ENCODE results near the gene RBP3.
"Not testable (repeated sequence)": the region's sequence is repeated elsewhere in the genome, so short reads cannot be mapped to it uniquely, and the experiment has no call there.

Gene RBP3

DNA sequence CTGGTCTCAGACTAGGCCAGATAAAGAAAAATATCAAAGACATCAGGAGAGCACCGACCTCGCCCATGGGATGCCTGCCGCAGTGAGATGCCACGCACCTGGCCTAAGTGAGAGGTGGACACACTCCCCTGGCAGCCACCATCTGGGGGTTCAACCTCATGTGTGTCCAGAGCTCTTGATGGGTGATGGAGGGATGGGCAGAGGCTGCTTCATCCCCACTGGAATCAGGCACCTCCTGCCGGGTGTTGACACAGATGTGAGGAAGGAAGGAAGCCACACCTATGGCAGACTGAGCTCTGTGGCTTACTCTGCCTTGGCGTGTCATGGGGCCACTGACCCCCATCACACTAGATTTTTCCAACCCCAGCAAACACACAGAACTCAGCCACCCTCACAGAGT lies 24.6 kb downstream of the RBP3 start:
- DNase-seq (ENCODE audit: low spot score), result no peak

DNA sequence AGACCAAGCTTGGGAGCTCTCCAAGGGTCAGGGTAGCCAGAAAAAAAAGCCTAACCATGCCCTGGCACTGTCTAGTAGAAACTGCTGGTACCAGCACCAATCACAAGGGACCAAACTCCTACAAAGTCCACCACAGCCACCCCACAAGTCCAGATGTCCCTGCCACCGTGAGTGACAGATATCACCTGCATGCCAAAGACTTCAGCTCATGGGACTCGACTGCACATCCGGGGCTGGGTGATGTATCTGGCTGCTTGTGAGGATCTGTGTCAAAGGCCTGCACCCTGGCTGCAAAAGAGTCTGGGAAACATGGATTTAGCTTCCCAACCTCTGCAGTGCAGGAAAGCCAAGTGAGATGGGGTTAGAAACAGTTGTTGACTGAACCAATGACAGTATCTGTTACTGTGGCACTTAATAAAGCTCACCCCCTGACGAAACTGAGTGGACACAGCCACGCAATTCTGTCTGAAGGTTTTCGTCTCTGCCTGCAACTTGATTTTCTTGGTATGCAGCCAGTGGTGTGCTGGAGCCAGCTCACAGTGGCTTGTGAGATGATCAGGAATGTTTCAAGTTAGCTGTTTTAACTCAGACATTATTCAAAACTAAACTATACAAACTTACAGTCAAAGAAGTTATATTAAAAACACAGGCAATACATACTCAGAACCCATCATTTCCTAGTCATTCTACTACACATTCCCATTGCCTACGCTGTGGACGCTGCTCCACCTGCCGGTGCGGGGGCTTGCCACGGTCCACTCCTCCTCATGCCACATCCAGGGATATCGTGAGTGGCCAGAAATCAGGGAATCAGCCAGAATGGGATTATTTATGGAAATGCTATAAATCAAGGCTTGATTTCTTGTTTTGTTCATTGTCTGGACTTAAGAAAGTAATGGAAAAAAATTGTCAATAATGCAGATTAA lies 26.7 kb downstream of the RBP3 start:
- no peak for DNase-seq (ENCODE audit: low spot score)

DNA sequence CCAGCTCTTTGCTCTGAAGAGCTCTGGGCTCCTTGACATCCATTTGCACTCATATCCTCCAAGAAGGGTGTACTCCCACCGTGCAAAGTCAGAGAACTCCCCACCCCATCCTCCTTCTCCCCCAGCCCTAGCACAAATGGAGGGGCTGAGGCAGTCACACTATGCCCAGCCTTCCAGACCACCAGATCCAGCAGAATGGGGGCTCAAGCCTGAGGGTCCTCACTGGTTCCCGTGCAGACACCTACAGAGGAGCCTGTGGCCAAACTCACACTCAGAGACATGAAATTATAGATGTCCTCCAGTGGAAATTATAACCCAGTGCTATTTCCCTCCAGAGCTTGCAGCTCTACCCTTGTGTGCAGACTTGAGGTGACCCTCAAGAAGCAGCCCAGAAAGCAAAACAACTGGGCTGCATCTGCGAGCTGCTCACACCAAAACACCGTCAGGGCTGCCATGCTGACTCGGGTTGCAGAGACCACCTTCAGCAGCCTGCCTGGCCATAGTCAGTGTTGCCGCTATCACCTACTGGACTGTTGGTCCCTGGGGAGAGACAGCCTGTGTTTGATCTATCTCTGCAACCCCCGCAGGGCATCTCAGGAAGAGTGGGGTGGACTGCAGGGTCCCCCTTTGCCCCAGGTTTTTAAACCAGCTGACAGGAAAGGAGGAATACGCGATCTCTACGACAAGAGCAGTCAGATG lies 28.5 kb downstream of the RBP3 start:
- no peak for DNase-seq (ENCODE audit: low spot score)

DNA sequence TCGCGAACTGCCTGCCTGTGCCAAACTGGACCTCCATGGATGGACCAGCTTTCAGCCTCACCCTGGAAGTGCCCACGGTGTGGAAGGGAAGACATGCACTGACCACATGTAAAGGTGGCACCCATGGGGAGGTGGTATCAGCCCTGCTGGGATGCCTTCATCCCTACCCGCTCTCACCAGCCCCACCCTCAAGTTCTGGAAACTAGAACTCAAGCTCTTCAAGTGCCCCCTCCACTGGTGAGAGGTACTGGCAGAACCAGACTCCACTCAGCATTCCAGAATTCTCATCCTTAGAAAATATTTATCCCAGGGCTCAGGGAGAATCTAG lies 30.0 kb downstream of the RBP3 start:
- DNase-seq (ENCODE audit: low spot score), result no peak

DNA sequence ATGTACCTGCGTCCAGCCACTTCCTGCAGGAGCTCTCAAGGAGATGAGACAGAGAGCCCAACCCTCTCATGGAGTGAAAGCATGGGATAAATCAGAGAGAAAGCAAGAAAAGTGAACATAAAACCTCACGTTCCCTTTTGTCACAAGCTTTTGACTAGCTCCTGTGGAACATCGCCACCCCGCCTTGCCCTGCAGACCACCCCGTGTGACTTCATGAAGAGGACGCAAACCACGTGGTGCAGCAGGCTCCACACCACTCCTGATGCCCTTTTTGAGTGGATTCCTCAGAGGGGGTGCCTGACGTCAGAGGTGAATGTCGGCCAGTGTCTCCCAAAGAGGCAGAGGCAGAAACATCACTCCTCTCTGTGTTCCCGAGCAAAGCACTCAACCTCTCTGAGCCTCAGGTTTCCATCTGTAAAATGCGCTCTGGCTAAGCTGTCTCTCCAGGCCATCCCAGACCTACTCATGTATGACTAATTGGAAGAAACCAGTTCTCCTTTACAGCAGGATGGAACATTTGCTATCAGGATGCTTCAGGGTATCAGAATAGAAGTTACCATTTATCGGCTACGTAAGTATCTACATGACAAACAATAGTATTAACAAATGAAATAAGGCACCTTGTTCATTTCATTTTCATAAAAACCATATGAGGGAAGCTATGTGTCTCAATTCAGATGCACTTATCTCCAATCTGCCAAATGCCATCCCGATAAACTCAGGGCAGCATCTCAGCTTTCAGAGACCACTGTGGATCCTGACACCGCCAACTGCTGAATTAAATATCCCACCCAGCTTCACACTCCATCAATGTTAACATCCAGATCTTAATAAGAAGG lies 30.7 kb downstream of the RBP3 start:
- no peak for DNase-seq (ENCODE audit: low spot score)

DNA sequence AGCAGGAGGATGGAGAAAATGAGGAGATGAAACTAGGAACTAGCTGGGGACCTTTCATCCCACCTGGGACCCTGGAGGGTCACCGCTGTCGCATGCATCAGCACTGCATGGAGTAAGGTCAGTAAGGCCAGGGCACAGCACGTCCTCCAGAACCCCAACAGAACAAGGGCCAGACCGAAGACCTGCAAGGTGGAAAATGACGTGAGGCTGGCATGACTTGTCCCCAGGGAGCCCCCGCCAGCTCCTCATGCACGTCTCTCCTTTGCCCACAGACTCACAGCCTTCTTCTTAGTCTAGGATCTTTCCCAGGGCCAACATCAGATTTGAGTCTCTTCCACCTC lies 31.3 kb downstream of the RBP3 start:
- DNase-seq (ENCODE audit: low spot score), result no peak

DNA sequence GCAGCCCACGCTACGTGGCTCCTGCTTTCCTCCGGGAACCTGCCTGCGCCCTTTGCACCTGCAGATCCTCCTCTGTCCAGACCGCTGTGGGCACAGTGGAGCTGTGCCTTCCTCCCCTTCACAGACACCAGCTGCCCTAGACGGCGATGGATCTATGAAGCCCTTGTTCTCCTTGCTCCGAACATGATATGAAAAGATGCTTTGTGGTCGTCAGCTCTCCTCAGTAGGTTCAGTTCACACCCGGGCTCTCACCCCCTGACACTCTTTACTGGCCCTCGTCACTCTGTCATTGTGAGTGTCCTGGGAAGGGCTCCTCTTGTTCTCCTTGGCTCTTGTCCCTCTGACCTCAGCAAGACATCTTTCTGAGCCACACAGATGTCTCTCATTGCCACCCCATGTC lies 31.7 kb downstream of the RBP3 start:
- no peak for DNase-seq (ENCODE audit: low spot score)

DNA sequence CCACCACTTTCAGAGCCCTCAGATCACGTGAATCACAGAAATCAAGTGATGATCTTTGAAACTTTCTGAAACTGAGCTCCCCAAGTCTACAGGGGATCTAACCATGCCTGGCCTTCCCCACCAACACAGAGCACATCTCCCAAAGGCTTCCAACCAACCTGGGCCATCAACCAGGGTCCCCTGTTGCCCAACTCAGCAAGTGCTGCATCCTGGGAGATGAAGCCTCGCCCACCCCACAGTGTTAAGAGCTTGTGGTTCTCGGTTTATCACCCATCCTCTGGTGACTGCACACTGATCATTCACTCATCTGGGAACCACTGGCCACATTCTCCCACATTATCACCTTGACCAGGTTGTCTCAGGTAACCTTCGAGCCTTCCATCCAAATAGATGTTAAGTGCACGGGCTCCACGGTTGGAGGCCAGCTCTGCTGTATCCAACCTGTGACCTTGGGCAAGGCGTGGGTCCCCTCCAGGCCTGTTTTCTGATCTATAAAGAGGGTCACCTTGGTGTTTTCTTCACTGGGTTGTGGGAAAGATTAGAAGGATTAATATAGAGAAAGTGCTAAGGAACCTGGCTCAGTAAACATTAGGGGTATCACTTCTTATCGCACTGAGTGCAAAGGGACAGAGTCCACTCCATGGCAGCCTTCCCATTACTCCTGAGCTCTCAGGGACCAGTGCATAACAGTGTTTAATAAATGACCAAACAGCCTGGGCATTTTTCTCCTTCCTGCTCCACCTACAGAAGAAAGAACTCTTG lies 32.4 kb downstream of the RBP3 start:
- peak; percentile 25 for DNase-seq (ENCODE audit: low spot score)

DNA sequence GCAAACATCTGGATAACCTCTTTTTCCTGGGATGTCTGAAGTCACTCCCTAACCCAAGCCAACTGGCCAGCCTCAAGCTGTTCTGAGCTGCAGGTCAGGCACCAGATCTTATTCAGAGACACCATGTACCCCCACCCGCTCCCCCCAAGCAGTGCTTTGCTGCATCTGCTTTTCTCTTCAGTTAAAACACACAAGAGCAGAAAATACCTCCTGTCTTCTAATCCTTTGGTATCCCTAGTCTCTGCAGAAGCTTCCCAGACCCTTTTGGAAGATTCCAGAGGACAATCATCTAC lies 32.9 kb downstream of the RBP3 start:
- DNase-seq (ENCODE audit: low spot score), result no peak

DNA sequence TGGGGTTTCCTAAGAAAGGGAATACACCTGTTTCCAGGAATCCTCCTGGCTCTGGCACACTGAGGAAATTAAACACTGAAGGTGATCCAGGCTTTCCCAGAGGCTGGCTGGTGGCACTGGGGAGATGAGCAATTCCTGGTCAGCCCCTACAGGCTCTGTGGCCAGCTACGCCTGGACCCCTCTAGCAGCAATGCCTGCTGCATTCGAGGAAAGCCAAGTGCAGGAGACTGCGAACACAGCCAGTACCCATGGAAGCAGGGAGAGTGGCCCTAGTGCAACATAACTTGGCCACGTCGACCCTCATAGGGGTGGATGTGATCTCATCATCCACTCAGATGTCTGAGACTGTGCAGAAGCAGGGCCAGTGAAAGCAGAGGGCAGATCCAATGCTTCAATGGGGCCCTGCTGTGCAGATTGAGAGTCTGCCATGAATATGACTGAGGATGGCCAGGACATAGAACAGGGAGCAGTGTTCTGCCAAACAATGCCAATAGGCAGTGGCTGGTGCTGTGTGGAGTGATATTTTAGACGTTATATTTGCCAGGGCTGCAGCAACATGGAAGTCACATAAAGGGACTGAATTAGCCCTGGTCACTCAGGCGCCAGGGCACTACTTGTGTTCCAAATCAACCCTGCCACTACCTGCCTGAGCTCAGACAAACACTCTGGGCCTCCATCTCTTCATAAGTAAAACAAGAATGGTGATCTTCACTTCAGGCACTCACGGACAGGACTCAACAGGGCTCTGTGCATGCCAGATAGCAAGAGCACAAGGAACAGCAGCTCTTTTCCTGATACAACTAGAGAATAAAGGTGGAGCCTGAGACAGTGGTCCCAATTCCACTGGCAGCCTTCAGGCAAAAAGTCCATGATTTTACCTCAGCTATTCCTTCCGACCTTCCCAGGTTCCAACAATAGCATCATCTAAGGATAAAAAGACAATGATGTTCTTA lies 33.5 kb downstream of the RBP3 start:
- no peak for DNase-seq (ENCODE audit: low spot score)

DNA sequence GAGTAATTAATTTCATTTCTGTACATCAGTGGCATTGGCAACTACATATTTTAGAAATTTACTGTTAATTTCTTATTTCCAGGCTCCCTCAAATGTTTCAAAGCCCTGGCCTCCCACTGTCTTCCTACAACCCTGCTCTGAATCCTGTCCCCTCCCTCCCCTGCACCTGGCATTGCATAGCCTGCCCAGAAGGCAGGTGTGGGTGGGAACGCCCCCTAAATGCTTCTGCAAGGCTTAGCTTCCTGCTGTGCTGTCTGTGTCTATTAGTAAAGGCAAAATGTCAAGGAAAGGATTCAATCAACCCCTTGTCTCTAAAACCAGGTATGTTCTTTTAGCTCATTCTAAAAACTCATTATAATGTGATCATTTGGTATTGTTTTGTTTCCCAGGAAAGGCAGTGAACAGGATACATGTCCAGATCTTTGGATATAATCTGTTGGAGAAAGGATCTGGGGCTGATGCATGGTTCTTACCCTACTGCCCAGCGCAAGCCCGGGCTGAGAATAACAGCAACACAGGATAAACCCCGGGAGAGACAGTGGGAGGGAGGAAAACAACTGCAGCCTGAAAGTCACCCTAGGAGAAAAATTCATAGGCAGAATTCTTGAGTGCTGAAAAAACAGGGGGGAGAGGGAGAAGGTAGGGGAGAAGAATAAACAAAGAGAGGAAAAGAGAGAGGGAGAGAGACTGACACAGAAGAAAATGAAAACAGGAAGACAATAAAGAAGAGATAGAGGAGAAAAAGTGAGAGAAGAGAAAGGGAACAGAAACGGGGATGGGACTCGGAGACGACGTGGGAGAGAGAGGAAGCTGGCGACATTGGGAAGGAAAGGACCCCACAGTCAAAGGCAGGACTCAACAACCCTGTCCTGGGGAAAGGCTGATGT lies 35.3 kb downstream of the RBP3 start:
- DNase-seq (ENCODE audit: low spot score), result no peak

DNA sequence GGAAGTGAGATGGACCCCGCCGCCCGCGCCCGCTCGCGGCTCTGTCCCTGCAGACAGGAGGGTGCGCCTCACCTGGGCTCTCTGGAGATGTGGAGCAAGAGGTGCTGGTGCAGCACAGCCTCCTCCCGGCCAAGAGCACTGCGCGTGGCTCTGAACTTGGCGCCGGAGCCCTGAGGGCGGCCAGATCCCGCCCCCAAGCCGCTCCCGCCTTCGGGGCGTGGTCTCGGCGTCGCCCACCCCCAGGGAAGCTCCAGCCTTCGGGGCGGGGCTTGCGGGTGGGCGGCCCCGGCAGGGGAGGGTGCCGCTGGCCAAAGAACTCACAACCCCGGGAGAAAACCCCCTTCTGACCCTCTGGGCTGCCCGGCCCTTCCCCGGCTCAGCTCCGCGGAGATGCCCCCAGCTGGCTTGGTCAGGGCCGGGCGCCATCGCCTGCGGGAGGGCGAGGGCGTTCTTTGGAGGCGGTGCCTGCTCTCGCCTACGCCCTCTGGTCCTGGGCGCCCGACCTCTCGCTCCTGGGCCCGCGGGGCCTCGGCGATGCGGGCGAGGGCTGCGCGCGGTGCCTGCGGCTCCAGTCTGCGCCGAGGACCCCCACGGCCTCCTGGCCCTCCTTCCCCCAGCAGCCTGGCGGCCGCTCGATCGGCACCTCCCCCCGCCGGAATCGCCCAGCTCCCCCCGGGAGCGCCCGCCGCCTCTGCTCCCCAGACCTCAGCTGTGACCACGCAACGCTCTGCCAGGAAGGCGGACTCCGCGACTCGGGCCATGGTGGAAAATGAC lies 36.2 kb downstream of the RBP3 start, which contains the start of gene ZNF488:
TSS of gene ZNF488 (minus strand) at position 146 of the 774 bp plus-strand sequence. CDS start 15,464 bp downstream, outside the sequence.
- DNase-seq (ENCODE audit: low spot score), result peak; percentile 77

DNA sequence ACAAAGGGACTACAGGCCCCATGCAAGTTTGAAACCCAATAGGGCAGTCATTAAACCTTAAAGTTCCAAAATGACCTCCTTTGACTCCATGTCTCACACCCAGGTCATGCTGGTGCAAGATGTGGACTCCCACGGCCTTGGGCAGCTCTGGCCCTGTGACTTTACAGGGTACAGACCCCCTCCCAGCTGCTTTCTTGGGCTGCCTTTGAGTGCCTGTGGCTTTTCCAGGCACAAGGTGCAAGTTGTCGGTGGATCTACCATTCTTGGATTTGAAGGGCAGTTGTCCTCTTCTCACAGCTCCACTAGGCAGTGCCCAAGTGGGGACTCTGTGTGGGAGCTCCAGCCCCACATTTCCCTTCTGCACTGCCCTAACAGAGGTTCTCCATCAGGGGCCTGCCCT lies 37.9 kb downstream of the RBP3 start:
- not testable (repeated sequence) for DNase-seq (ENCODE audit: low spot score)

DNA sequence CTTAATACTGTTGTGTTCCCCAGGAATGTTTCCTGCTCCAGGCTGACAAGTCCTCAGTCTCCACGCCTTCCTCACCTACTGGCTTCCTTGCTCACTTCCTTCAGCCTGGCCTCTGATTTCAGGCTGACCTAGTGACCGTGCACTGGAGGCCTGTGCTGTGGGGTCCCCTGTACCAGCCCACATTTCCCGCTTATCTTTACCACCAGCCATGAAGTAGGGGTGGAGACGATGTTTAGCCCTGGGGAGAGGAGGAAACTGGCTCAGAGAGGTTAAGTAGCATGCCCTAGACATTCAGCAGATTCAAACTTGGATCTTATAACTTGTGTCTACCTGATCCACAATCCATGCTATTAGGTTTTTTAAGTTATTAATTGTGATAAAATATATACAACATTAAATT lies 40.7 kb downstream of the RBP3 start:
- no peak for DNase-seq (ENCODE audit: low spot score)

DNA sequence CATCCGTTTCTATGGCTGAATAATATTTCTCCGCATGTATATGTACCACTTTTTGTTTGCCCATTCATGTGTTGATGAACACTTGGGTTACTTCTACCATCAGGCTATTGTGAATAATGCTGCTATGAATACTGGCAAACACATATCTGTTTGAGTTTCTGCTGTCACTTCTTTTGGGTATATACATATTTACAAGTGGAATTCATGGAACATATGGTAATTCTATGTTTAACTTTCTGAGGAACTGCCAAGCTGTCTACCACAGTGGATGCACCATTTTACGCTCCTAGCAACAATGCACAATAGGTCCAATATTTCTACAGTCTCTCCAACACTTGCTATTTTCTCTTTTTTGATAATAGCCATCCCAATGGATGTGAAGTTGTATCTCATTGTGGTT lies 41.5 kb downstream of the RBP3 start:
- DNase-seq (ENCODE audit: low spot score), result no peak

DNA sequence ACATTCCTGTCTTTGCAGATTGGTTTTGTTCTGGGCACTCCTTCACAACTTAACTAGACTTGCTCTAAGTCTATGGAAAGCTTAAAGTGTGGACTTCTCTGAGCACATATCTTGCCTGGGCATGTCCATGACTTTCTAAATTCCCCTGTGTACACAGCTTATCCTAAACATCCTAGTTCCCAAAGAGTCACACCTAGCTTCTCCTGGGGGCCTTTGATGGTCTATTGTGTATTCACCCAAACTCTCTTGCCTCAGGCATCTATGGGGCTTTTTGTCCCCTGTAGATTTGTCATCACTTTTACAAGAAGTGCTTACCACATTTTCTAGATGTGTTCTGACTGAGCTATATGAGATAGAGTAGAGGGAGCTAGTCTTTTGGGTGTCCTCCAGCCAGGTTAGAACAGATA lies 48.2 kb downstream of the RBP3 start:
- no peak for DNase-seq (ENCODE audit: low spot score)

DNA sequence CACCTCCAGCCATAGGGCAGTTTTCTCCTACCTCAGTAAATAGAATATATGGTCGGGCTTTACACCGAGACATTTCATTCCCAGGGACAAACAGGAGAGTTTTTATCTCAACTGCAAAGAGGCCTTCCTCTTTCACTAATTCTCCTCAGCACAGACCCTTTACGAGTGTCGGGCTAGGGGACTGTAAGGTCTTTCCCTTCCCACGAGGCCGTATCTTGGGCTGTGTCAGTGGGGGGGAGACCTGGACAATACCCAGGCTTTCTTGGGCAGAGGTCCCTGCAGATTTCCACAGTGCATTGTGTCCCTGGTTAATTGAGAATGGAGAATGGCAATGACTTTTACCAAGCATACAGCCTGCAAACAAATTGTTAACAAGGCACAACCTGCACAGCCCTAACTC lies 49.1 kb downstream of the RBP3 start:
- DNase-seq (ENCODE audit: low spot score), result no peak

DNA sequence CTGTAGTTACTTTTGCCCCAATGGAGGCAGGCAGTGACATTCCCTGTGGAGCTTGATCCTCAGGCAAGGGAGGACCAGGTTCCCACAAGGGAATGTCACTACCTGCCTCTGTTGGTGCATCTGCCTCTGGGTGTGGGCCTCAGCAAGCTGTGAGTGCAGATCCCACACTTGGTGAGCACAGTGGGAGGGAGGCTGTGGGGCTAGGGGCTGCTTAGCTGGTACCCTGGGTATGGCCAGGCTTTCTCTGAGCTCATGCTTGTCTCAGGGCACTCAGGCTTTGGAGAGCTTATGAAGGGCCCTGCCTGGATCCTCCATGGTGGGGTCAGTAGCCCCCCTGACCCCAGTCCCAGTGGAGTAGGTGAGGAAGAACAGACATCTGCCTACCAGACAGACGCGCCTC lies 52.1 kb downstream of the RBP3 start:
- no peak for DNase-seq (ENCODE audit: low spot score)

DNA sequence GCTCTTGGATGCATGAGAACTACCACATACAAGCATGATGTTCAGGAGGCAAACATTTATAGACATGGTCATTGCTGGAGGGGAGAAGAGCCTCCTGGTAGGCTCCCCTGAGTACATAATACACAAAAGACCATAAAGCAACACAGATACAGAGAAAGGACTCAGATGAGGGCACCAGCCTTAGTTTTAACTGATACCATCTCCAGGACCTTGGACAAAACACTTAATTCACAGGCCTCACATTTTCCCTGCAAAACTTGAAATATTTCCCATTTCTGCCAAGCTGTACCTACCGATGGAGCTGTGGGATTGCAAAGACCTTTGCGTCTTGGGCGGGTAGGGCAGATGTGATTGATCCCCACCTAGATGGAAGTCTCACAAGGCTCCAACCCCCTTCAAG lies 52.6 kb downstream of the RBP3 start:
- DNase-seq (ENCODE audit: low spot score), result no peak

Data from HuH-7.5 (cell line).